H9 (cell line): ENCODE results near the gene SMURF1. TPM values are rescaled to one million over a fixed set of nuclear protein-coding genes. Genes with fewer than 3 reads are reported as not detected.

Experiments
- DNase-seq: peaks from one replicate; pipeline ENCODE4 v3.0.0-alpha.2; 2017
- H2AFZ ChIP-seq: one replicate; pipeline ENCODE4 v1.6.1; 2013; ENCODE audit warnings: mild to moderate bottlenecking, low read length, control low read depth, moderate library complexity
- H2AK5ac ChIP-seq: 2 replicates; pipeline ENCODE4 v1.6.1; 2013; ENCODE audit warnings: low read length, control low read depth, mixed read lengths; ENCODE audit not compliant: insufficient read length
- H2BK120ac ChIP-seq: one replicate; pipeline ENCODE4 v1.6.1; 2013; ENCODE audit warnings: low read depth, mild to moderate bottlenecking, low read length, control low read depth, inconsistent platforms; ENCODE audit not compliant: poor library complexity, severe bottlenecking
- H2BK12ac ChIP-seq: 2 replicates; pipeline ENCODE4 v1.6.1; 2013; ENCODE audit warnings: low read length, control low read depth, mixed read lengths, low read depth; ENCODE audit not compliant: insufficient read length
- H2BK15ac ChIP-seq: 2 replicates; pipeline ENCODE4 v1.6.1; 2013; ENCODE audit warnings: low read depth, low read length, control low read depth
- H2BK20ac ChIP-seq: one replicate; pipeline ENCODE4 v1.6.1; 2013; ENCODE audit warnings: low read depth, mild to moderate bottlenecking, low read length, control low read depth, inconsistent platforms; ENCODE audit not compliant: poor library complexity, severe bottlenecking
- H2BK5ac ChIP-seq: 2 replicates; pipeline ENCODE4 v1.6.1; 2013; ENCODE audit warnings: low read length, control low read depth, mixed read lengths; ENCODE audit not compliant: insufficient read length
- H3K14ac ChIP-seq: 2 replicates; pipeline ENCODE4 v1.6.1; 2013; ENCODE audit warnings: low read length, control low read depth; ENCODE audit not compliant: insufficient read depth
- H3K18ac ChIP-seq: 2 replicates; pipeline ENCODE4 v1.6.1; 2013; ENCODE audit warnings: low read depth, mild to moderate bottlenecking, mixed read lengths, low read length, control low read depth; ENCODE audit not compliant: insufficient read length
- H3K23ac ChIP-seq: 2 replicates; pipeline ENCODE4 v1.6.1; 2013; ENCODE audit warnings: low read length, control low read depth, mixed read lengths, low read depth; ENCODE audit not compliant: insufficient read length
- H3K23me2 ChIP-seq: 2 replicates; pipeline ENCODE4 v1.6.1; 2013; ENCODE audit warnings: low read depth, mild to moderate bottlenecking, mixed read lengths, low read length, control low read depth; ENCODE audit not compliant: insufficient read length, poor library complexity, severe bottlenecking
- H3K27ac ChIP-seq: 2 replicates; pipeline ENCODE4 v1.5.1; 2013; ENCODE audit warnings: low read length, control low read depth, mixed read lengths, low read depth; ENCODE audit not compliant: insufficient read length
- H3K27me3 ChIP-seq: 2 replicates; pipeline ENCODE4 v1.6.1; 2013; ENCODE audit warnings: low read length, control low read depth, inconsistent platforms; ENCODE audit not compliant: insufficient read depth
- H3K4ac ChIP-seq: 2 replicates; pipeline ENCODE4 v1.6.1; 2013; ENCODE audit warnings: low read depth, mild to moderate bottlenecking, control low read depth, inconsistent platforms, low read length, moderate library complexity
- H3K4me1 ChIP-seq: 2 replicates; pipeline ENCODE4 v1.6.1; 2013; ENCODE audit warnings: low read length, control low read depth, inconsistent platforms; ENCODE audit not compliant: insufficient read depth
- H3K4me2 ChIP-seq: 2 replicates; pipeline ENCODE4 v1.6.1; 2013; ENCODE audit warnings: low read length, control low read depth, mixed read lengths; ENCODE audit not compliant: insufficient read length, insufficient read depth
- H3K56ac ChIP-seq: 2 replicates; pipeline ENCODE4 v1.6.1; 2013; ENCODE audit warnings: low read depth, mild to moderate bottlenecking, mixed read lengths, low read length, control low read depth; ENCODE audit not compliant: insufficient read length
- H3K79me1 ChIP-seq: 2 replicates; pipeline ENCODE4 v1.6.1; 2013; ENCODE audit warnings: low read depth, mild to moderate bottlenecking, moderate library complexity, low read length, control low read depth, inconsistent platforms; ENCODE audit not compliant: insufficient read depth, poor library complexity, severe bottlenecking
- H3K79me2 ChIP-seq: 2 replicates; pipeline ENCODE4 v1.6.1; 2013; ENCODE audit warnings: low read length, control low read depth, inconsistent platforms; ENCODE audit not compliant: insufficient read depth
- H3K9ac ChIP-seq: 2 replicates; pipeline ENCODE4 v1.6.1; 2013; ENCODE audit warnings: low read length, control low read depth, mixed read lengths; ENCODE audit not compliant: insufficient read length; ENCODE audit errors: extremely low read depth
- H3K9me3 ChIP-seq: one replicate; pipeline ENCODE4 v1.6.1; 2013; ENCODE audit warnings: low read depth, low read length, inconsistent platforms; ENCODE audit not compliant: control insufficient read depth
- H3T11ph ChIP-seq: one replicate; pipeline ENCODE4 v1.6.1; 2013; ENCODE audit warnings: mild to moderate bottlenecking, low read length, control low read depth, inconsistent platforms
- H4K20me1 ChIP-seq: one replicate; pipeline ENCODE4 v1.6.1; 2013; ENCODE audit not compliant: control insufficient read depth, insufficient read length, insufficient read depth
- H4K5ac ChIP-seq: 2 replicates; pipeline ENCODE4 v1.6.1; 2013; ENCODE audit warnings: low read depth, mild to moderate bottlenecking, mixed read lengths, low read length, control low read depth; ENCODE audit not compliant: insufficient read length
- H4K8ac ChIP-seq: replicated peaks from 2 replicates; pipeline ENCODE4 v1.6.1; 2013; ENCODE audit warnings: low read length, control low read depth, mixed read lengths, low read depth; ENCODE audit not compliant: insufficient read length
- H4K91ac ChIP-seq: 2 replicates; pipeline ENCODE4 v1.6.1; 2013; ENCODE audit warnings: low read depth, mild to moderate bottlenecking, moderate library complexity, mixed read lengths, low read length, control low read depth; ENCODE audit not compliant: insufficient read length
- H3K27ac Mint-ChIP-seq, 3 experiments: 2 replicates in 2 of 3; 3 replicates in 1 of 3; pipeline ENCODE4 v1.8.0; 2020 to 2021; ENCODE audit warnings: mixed read lengths in 3 of 3, mild to moderate bottlenecking in 1 of 3, moderate library complexity in 1 of 3
- H3K27me3 Mint-ChIP-seq: 2 replicates; pipeline ENCODE4 v1.8.0; 2021; ENCODE audit warnings: low read depth, mild to moderate bottlenecking, moderate library complexity, mixed read lengths
- H3K36me3 Mint-ChIP-seq, 3 experiments: 2 replicates in 2 of 3; 3 replicates in 1 of 3; pipeline ENCODE4 v1.8.0; 2020 to 2021; ENCODE audit warnings: low read depth in 3 of 3, mixed read lengths in 3 of 3; ENCODE audit not compliant: insufficient read depth in 1 of 3
- H3K4me1 Mint-ChIP-seq, 2 experiments: 2 replicates each; pipeline ENCODE4 v1.8.0; 2020; ENCODE audit warnings: mixed read lengths in 2 of 2
- H3K4me3 Mint-ChIP-seq, 2 experiments: 2 replicates in 1 of 2; 3 replicates in 1 of 2; pipeline ENCODE4 v1.8.0; 2020 to 2021; ENCODE audit warnings: mild to moderate bottlenecking in 2 of 2, mixed read lengths in 2 of 2, moderate library complexity in 1 of 2
- H3K9me3 Mint-ChIP-seq, 2 experiments: 2 replicates in 1 of 2; 3 replicates in 1 of 2; pipeline ENCODE4 v1.8.0; 2020; ENCODE audit warnings: mild to moderate bottlenecking in 2 of 2, mixed read lengths in 2 of 2, moderate library complexity in 1 of 2
- CTCF ChIP-seq: fragments of 200-600 bp; sonication (generic); conservative IDR thresholded peaks from 3 replicates; pipeline ENCODE4 v1.8.0; 2021; ENCODE audit warnings: antibody characterized with exemption, mild to moderate bottlenecking
- WGBS: extraction: QIAGEN DNeasy Blood & Tissue Kit; methylation state at CpG from one replicate; pipeline ENCODE4 v1.1.7; 2013; ENCODE audit warnings: missing lambda C conversion rate, low lambda C conversion rate, mixed read lengths; ENCODE audit not compliant: insufficient read length; ENCODE audit errors: extremely low coverage; 5-methylcytosine and 5-hydroxymethylcytosine counted together
- total RNA-seq: library from RNA; stranded (reverse); gene quantifications from 2 replicates; pipeline ENCODE4 v1.2.1, GENCODE V29; 2021

The SMURF1 gene
- total RNA-seq, 1 experiment from 2014 or later: 29.4 TPM

- H2BK15ac ChIP-seq: no peak overlapping the region
- H4K20me1 ChIP-seq: no peaks in the 10 kb centered on the region
- H4K8ac ChIP-seq: no peak overlapping the region
- H3T11ph ChIP-seq: no peak overlapping the region
- no peak overlapping the region for H3K9ac ChIP-seq
- no peak overlapping the region for H2BK5ac ChIP-seq
- no peak overlapping the region for H3K27ac Mint-ChIP-seq
- H3K4me1 ChIP-seq: no peaks in the 10 kb centered on the region
- no peak for TF ChIP-seq CTCF
- no peak overlapping the region for H2AFZ ChIP-seq
- H3K36me3 Mint-ChIP-seq: peaks cover 42 to 84% (median 71%) of the 10 kb centered on the region in 3 experiments
- DNase-seq: no peak
- H2AK5ac ChIP-seq: no peak overlapping the region
- no peak overlapping the region for H2BK120ac ChIP-seq
- H3K9me3 ChIP-seq: no peaks in the 10 kb centered on the region
- no peak overlapping the region for H3K23ac ChIP-seq
- H3K4me3 Mint-ChIP-seq: no peak overlapping the region
- no peaks in the 10 kb centered on the region for H3K27me3 ChIP-seq
- no peak overlapping the region for H4K5ac ChIP-seq
- H3K79me1 ChIP-seq: no peaks in the 10 kb centered on the region
- H3K27ac ChIP-seq: no peak overlapping the region
- H2BK12ac ChIP-seq: no peak overlapping the region
- no peak overlapping the region for H3K56ac ChIP-seq
- H3K27me3 Mint-ChIP-seq: peaks cover 2% of the 10 kb centered on the region
- H3K18ac ChIP-seq: no peak overlapping the region
- H3K4me1 Mint-ChIP-seq: peaks cover 6 to 7% of the 10 kb centered on the region in 2 experiments; a peak in 3 of 4 replicates
- no peaks in the 10 kb centered on the region for H3K23me2 ChIP-seq
- H3K4ac ChIP-seq: no peak overlapping the region
- no peaks in the 10 kb centered on the region for H3K9me3 Mint-ChIP-seq
- WGBS: no CpG with 5 or more reads among the region's 5 CpGs
- no peak overlapping the region for H3K14ac ChIP-seq
- H3K79me2 ChIP-seq: no peaks in the 10 kb centered on the region; the same call in 1 of the 2 replicates
- no peak overlapping the region for H4K91ac ChIP-seq
- no peak overlapping the region for H3K4me2 ChIP-seq
- H2BK20ac ChIP-seq: no peak overlapping the region
Observed at GRCh38 chr7:99030951-99031350, 113.0 kb downstream of the SMURF1 start.
